Measurements from ENCODE around the gene UBE3A. TPM values are rescaled to one million over a fixed set of nuclear protein-coding genes. Genes with fewer than 3 reads are reported as not detected.
"Not testable (repeated sequence)": the region's sequence is repeated elsewhere in the genome, so short reads cannot be mapped to it uniquely, and the experiment has no call there.

Gene UBE3A
- polyA plus RNA-seq, 3 donors from 2014 or later: 79.3 to 133 (median 84.1) TPM

GRCh38 chr15:25456196-25456595 lies 17.4 kb upstream of the UBE3A start:
- H3K4me1 Mint-ChIP-seq: no peaks in the 10 kb centered on the region
- H3K4me3 Mint-ChIP-seq: no peak overlapping the region
- H3K27ac Mint-ChIP-seq: no peak overlapping the region
- DNase-seq: no peak
- peaks cover 0 to 4% (median 2%) of the 10 kb centered on the region in 6 donors for H3K9me3 Mint-ChIP-seq
- H3K36me3 Mint-ChIP-seq: peaks cover 0 to 10% (median 0%) of the 10 kb centered on the region in 3 donors
- H3K27me3 Mint-ChIP-seq (ENCODE audit: low read depth in 3 of 3): peaks cover 0 to 4% (median 2%) of the 10 kb centered on the region in 3 donors

- peaks cover 0 to 4% (median 2%) of the 10 kb centered on the region in 3 donors for H3K27me3 Mint-ChIP-seq (ENCODE audit: low read depth in 3 of 3)
- H3K4me1 Mint-ChIP-seq: no peaks in the 10 kb centered on the region
- no peak overlapping the region for H3K27ac Mint-ChIP-seq
- no peak for DNase-seq
- peaks cover 0 to 10% (median 0%) of the 10 kb centered on the region in 3 donors for H3K36me3 Mint-ChIP-seq
- peaks cover 0 to 6% (median 4%) of the 10 kb centered on the region in 6 donors for H3K9me3 Mint-ChIP-seq
- H3K4me3 Mint-ChIP-seq: no peak overlapping the region
Measured at GRCh38 chr15:25455226-25455625, 16.4 kb upstream of the UBE3A start.

- Mint-ChIP-seq H3K4me1 (no peaks in the 10 kb centered on the region), H3K27ac (no peak overlapping the region), H3K27me3 (ENCODE audit: low read depth in 3 of 3) (peaks cover 0 to 4% (median 2%) of the 10 kb centered on the region in 3 donors), H3K36me3 (peaks cover 0 to 10% (median 0%) of the 10 kb centered on the region in 3 donors), H3K9me3 (peaks cover 0 to 6% (median 4%) of the 10 kb centered on the region in 6 donors), H3K4me3 (no peak overlapping the region)
- no peak for DNase-seq
Measured at GRCh38 chr15:25454771-25455170, 15.9 kb upstream of the UBE3A start.

- not testable (repeated sequence) for H3K27ac Mint-ChIP-seq; H3K4me1 Mint-ChIP-seq; DNase-seq; H3K27me3 Mint-ChIP-seq (ENCODE audit: low read depth in 3 of 3); H3K9me3 Mint-ChIP-seq; H3K4me3 Mint-ChIP-seq
- H3K36me3 Mint-ChIP-seq: peaks cover 0 to 10% (median 0%) of the 10 kb centered on the region in 3 donors
Measured at GRCh38 chr15:25453246-25453645, 14.4 kb upstream of the UBE3A start.

- Mint-ChIP-seq H3K4me1 (no peaks in the 10 kb centered on the region), H3K27me3 (ENCODE audit: low read depth in 3 of 3) (peaks cover 3 to 5% (median 3%) of the 10 kb centered on the region in 3 donors), H3K36me3 (no peaks in the 10 kb centered on the region), H3K27ac (no peak overlapping the region), H3K9me3 (peaks cover 0 to 6% (median 4%) of the 10 kb centered on the region in 6 donors), H3K4me3 (no peak overlapping the region)
- DNase-seq: no peak
Measured at GRCh38 chr15:25451501-25451900, 12.7 kb upstream of the UBE3A start.

GRCh38 chr15:25450163-25450562 lies 11.3 kb upstream of the UBE3A start:
- no peak for DNase-seq
- H3K27ac Mint-ChIP-seq: no peak overlapping the region
- no peaks in the 10 kb centered on the region for H3K36me3 Mint-ChIP-seq
- H3K9me3 Mint-ChIP-seq: peaks cover 0 to 6% (median 4%) of the 10 kb centered on the region in 6 donors
- H3K4me1 Mint-ChIP-seq: no peaks in the 10 kb centered on the region
- H3K27me3 Mint-ChIP-seq (ENCODE audit: low read depth in 3 of 3): peaks cover 3 to 5% (median 4%) of the 10 kb centered on the region in 3 donors
- H3K4me3 Mint-ChIP-seq: no peak overlapping the region

- DNase-seq: no peak
- Mint-ChIP-seq H3K4me1 (no peaks in the 10 kb centered on the region), H3K27me3 (ENCODE audit: low read depth in 3 of 3) (peaks cover 2 to 5% (median 4%) of the 10 kb centered on the region in 3 donors), H3K27ac (no peak overlapping the region), H3K36me3 (peaks cover 0 to 2% (median 0%) of the 10 kb centered on the region in 3 donors), H3K9me3 (peaks cover 0 to 3% (median under 1%) of the 10 kb centered on the region in 6 donors), H3K4me3 (no peak overlapping the region)
Measured at GRCh38 chr15:25446076-25446475, 7.3 kb upstream of the UBE3A start.

- peaks cover 0 to 2% (median 0%) of the 10 kb centered on the region in 3 donors for H3K36me3 Mint-ChIP-seq
- peaks cover 0 to 2% (median 0%) of the 10 kb centered on the region in 6 donors for H3K9me3 Mint-ChIP-seq
- no peak overlapping the region for H3K27ac Mint-ChIP-seq
- H3K4me3 Mint-ChIP-seq: no peak overlapping the region
- peaks cover 2 to 5% (median 4%) of the 10 kb centered on the region in 3 donors for H3K27me3 Mint-ChIP-seq (ENCODE audit: low read depth in 3 of 3)
- no peak for DNase-seq
- H3K4me1 Mint-ChIP-seq: no peaks in the 10 kb centered on the region
Measured at GRCh38 chr15:25445412-25445811, 6.6 kb upstream of the UBE3A start.

GRCh38 chr15:25441111-25441510 lies 2.3 kb upstream of the UBE3A start:
- Mint-ChIP-seq H3K36me3 (peaks cover 0 to 2% (median 0%) of the 10 kb centered on the region in 3 donors), H3K27ac (no peak overlapping the region), H3K27me3 (ENCODE audit: low read depth in 3 of 3) (peaks cover 0 to 2% (median 1%) of the 10 kb centered on the region in 3 donors), H3K9me3 (no peaks in the 10 kb centered on the region), H3K4me3 (peak overlapping the region in 1 of 5 donors; percentile 40), H3K4me1 (peaks cover 22 to 26% of the 10 kb centered on the region in 2 donors)
- DNase-seq: no peak

- H3K27me3 Mint-ChIP-seq (ENCODE audit: low read depth in 3 of 3): peaks cover 0 to 1% (median 0%) of the 10 kb centered on the region in 3 donors
- H3K4me1 Mint-ChIP-seq: peaks cover 39 to 43% of the 10 kb centered on the region in 2 donors
- peak overlapping the region; percentile 81 to 92 (median 89) for H3K27ac Mint-ChIP-seq
- H3K9me3 Mint-ChIP-seq: no peaks in the 10 kb centered on the region
- peaks cover 0 to 1% (median 0%) of the 10 kb centered on the region in 3 donors for H3K36me3 Mint-ChIP-seq
- peak overlapping the region; percentile 84 to 96 (median 89) for H3K4me3 Mint-ChIP-seq
- no peak for DNase-seq
Measured at GRCh38 chr15:25439369-25439836, 579 bp upstream of the UBE3A start.

GRCh38 chr15:25437777-25438600 lies 835 bp downstream of the UBE3A start:
- peaks cover 43 to 57% of the 10 kb centered on the region in 2 donors for H3K4me1 Mint-ChIP-seq
- DNase-seq: peak; percentile 66 to 68 (median 66)
- peak overlapping the region; percentile 91 to 96 (median 93) for H3K4me3 Mint-ChIP-seq
- H3K9me3 Mint-ChIP-seq: no peaks in the 10 kb centered on the region
- no peaks in the 10 kb centered on the region for H3K36me3 Mint-ChIP-seq
- H3K27me3 Mint-ChIP-seq (ENCODE audit: low read depth in 3 of 3): no peaks in the 10 kb centered on the region
- H3K27ac Mint-ChIP-seq: peak overlapping the region; percentile 82 to 97 (median 92)

GRCh38 chr15:25436707-25437106 lies 2.1 kb downstream of the UBE3A start:
- Mint-ChIP-seq H3K36me3 (no peaks in the 10 kb centered on the region), H3K9me3 (no peaks in the 10 kb centered on the region), H3K27ac (no peak overlapping the region), H3K27me3 (ENCODE audit: low read depth in 3 of 3) (no peaks in the 10 kb centered on the region), H3K4me3 (peak overlapping the region; percentile 60 to 96 (median 93)), H3K4me1 (peaks cover 53 to 70% of the 10 kb centered on the region in 2 donors)
- DNase-seq: no peak

- no peak for DNase-seq
- Mint-ChIP-seq H3K4me3 (peak overlapping the region in 2 of 5 donors; percentile 58 to 71), H3K4me1 (peaks cover 60 to 80% of the 10 kb centered on the region in 2 donors)
Measured at GRCh38 chr15:25435474-25436243, 3.2 kb downstream of the UBE3A start.

More at GRCh38 chr15:25435474-25436243, 3.2 kb downstream of the UBE3A start:
- Mint-ChIP-seq H3K36me3 (no peaks in the 10 kb centered on the region), H3K27me3 (ENCODE audit: low read depth in 3 of 3) (no peaks in the 10 kb centered on the region), H3K27ac (peak overlapping the region in 1 of 6 donors; percentile 18), H3K9me3 (no peaks in the 10 kb centered on the region)

All from immature natural killer cell (primary cell).